ENCODE measurements around the gene GALNT16. TPM values are rescaled to one million over a fixed set of nuclear protein-coding genes. Genes with fewer than 3 reads are reported as not detected.

GALNT16 gene
- total and polyA plus RNA-seq, 2 of the 8 experiments (the other 6 are each of a cell fraction or from before 2014, with no cell fraction given) = 5.4 to 6.3 TPM

DNA sequence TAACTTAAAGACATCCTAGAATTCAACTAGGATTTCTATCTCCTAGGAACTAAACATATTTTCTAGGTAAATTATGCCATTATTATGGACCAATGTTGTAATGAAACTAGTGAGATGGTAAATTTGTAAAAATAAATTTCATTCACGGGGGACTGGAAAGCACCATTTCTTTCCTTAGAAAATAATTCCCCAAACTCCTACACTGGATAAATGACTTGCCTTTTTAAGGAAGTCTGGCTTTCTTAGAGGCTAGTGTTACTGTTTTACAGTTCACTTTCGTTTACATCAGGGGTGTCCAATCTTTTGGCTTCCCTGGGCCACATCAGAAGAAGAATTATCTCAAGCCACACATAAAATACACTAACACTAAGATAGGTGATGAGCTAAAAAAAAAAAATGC is 141.9 kb downstream of the GALNT16 start (continued):
- TF ChIP-seq, protein P1, sequence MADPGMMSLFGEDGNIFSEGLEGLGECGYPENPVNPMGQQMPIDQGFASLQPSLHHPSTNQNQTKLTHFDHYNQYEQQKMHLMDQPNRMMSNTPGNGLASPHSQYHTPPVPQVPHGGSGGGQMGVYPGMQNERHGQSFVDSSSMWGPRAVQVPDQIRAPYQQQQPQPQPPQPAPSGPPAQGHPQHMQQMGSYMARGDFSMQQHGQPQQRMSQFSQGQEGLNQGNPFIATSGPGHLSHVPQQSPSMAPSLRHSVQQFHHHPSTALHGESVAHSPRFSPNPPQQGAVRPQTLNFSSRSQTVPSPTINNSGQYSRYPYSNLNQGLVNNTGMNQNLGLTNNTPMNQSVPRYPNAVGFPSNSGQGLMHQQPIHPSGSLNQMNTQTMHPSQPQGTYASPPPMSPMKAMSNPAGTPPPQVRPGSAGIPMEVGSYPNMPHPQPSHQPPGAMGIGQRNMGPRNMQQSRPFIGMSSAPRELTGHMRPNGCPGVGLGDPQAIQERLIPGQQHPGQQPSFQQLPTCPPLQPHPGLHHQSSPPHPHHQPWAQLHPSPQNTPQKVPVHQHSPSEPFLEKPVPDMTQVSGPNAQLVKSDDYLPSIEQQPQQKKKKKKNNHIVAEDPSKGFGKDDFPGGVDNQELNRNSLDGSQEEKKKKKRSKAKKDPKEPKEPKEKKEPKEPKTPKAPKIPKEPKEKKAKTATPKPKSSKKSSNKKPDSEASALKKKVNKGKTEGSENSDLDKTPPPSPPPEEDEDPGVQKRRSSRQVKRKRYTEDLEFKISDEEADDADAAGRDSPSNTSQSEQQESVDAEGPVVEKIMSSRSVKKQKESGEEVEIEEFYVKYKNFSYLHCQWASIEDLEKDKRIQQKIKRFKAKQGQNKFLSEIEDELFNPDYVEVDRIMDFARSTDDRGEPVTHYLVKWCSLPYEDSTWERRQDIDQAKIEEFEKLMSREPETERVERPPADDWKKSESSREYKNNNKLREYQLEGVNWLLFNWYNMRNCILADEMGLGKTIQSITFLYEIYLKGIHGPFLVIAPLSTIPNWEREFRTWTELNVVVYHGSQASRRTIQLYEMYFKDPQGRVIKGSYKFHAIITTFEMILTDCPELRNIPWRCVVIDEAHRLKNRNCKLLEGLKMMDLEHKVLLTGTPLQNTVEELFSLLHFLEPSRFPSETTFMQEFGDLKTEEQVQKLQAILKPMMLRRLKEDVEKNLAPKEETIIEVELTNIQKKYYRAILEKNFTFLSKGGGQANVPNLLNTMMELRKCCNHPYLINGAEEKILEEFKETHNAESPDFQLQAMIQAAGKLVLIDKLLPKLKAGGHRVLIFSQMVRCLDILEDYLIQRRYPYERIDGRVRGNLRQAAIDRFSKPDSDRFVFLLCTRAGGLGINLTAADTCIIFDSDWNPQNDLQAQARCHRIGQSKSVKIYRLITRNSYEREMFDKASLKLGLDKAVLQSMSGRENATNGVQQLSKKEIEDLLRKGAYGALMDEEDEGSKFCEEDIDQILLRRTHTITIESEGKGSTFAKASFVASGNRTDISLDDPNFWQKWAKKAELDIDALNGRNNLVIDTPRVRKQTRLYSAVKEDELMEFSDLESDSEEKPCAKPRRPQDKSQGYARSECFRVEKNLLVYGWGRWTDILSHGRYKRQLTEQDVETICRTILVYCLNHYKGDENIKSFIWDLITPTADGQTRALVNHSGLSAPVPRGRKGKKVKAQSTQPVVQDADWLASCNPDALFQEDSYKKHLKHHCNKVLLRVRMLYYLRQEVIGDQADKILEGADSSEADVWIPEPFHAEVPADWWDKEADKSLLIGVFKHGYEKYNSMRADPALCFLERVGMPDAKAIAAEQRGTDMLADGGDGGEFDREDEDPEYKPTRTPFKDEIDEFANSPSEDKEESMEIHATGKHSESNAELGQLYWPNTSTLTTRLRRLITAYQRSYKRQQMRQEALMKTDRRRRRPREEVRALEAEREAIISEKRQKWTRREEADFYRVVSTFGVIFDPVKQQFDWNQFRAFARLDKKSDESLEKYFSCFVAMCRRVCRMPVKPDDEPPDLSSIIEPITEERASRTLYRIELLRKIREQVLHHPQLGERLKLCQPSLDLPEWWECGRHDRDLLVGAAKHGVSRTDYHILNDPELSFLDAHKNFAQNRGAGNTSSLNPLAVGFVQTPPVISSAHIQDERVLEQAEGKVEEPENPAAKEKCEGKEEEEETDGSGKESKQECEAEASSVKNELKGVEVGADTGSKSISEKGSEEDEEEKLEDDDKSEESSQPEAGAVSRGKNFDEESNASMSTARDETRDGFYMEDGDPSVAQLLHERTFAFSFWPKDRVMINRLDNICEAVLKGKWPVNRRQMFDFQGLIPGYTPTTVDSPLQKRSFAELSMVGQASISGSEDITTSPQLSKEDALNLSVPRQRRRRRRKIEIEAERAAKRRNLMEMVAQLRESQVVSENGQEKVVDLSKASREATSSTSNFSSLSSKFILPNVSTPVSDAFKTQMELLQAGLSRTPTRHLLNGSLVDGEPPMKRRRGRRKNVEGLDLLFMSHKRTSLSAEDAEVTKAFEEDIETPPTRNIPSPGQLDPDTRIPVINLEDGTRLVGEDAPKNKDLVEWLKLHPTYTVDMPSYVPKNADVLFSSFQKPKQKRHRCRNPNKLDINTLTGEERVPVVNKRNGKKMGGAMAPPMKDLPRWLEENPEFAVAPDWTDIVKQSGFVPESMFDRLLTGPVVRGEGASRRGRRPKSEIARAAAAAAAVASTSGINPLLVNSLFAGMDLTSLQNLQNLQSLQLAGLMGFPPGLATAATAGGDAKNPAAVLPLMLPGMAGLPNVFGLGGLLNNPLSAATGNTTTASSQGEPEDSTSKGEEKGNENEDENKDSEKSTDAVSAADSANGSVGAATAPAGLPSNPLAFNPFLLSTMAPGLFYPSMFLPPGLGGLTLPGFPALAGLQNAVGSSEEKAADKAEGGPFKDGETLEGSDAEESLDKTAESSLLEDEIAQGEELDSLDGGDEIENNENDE (IDR thresholded peaks at IDR 0.05; ENCODE audit: insufficient replicate concordance, low read length) = no peak
- TF ChIP-seq SIRT6 (IDR thresholded peaks at IDR 0.05; ENCODE audit: low read length) (no peak), KDM4A (IDR thresholded peaks at IDR 0.05; ENCODE audit: low read depth, low read length, severe bottlenecking) (no peak), SP1 (IDR thresholded peaks at IDR 0.05; ENCODE audit: low read depth, low read length) (no peak), YY1 (IDR thresholded peaks at IDR 0.05; ENCODE audit: low read depth, low read length) (no peak), SIX5 (IDR thresholded peaks at IDR 0.05; ENCODE audit: low read depth, low read length) (no peak)
- TF ChIP-seq, protein P2, sequence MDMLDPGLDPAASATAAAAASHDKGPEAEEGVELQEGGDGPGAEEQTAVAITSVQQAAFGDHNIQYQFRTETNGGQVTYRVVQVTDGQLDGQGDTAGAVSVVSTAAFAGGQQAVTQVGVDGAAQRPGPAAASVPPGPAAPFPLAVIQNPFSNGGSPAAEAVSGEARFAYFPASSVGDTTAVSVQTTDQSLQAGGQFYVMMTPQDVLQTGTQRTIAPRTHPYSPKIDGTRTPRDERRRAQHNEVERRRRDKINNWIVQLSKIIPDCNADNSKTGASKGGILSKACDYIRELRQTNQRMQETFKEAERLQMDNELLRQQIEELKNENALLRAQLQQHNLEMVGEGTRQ (IDR thresholded peaks at IDR 0.05; ENCODE audit: low read length) = no peak

Data from H1 (cell line).